HL-60 (cell line): Measurements from ENCODE around the gene GNPTG.

Experiments used
- POLR2AphosphoS5 ChIP-seq: IDR thresholded peaks from 2 replicates; pipeline ENCODE4 v1.6.1; 2012; ENCODE audit warnings: low read depth
- TF ChIP-seq, protein P1 (sequence below): IDR thresholded peaks from one replicate; pipeline ENCODE4 v1.5.1; 2011; ENCODE audit warnings: low read length, control low read depth, inconsistent platforms; ENCODE audit not compliant: insufficient read depth

DNA sequence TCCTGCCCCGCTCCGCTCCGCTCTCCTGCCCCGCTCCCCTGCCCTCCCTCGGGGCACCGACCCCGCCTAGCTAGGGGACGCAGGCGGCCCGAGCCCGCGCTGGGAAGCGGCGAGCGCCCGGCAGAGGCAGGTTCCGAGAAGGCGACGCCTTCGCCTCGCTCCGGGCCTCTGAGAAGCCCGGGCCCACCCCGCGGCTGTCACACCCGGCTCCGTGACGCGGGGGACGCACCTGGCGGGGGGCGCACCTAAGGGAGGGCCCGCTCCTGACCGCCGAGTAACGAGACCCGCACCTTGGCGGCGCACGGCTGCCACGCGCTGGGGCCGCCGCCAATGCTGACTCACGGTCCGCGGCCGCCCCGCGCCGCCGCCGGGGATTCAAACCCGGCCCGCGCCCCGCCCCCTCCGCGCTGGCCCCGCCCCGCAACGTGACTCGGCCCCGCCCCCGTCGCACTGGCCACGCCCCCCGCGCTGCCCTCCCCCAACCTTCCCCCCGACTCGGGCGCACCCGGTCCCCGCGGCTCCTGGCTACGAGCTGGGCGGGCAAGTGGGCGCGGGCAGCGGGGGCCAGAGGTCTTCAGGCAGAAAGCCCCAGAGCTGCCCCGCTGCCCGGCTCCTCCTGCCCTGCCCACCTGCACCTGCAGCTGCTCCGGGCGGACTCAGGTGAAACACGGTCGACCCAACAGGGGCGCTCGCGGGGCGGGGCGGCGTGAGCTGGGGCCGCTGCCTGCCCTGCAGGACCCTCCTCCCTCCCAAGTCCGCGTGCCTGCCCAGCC is 27.8 kb downstream of the GNPTG start:
- TF ChIP-seq, protein P1, sequence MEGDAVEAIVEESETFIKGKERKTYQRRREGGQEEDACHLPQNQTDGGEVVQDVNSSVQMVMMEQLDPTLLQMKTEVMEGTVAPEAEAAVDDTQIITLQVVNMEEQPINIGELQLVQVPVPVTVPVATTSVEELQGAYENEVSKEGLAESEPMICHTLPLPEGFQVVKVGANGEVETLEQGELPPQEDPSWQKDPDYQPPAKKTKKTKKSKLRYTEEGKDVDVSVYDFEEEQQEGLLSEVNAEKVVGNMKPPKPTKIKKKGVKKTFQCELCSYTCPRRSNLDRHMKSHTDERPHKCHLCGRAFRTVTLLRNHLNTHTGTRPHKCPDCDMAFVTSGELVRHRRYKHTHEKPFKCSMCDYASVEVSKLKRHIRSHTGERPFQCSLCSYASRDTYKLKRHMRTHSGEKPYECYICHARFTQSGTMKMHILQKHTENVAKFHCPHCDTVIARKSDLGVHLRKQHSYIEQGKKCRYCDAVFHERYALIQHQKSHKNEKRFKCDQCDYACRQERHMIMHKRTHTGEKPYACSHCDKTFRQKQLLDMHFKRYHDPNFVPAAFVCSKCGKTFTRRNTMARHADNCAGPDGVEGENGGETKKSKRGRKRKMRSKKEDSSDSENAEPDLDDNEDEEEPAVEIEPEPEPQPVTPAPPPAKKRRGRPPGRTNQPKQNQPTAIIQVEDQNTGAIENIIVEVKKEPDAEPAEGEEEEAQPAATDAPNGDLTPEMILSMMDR, result no peak
- TF ChIP-seq POLR2AphosphoS5, result no peak
